ENCODE measurements around the gene OR51M1. TPM values are rescaled to one million over a fixed set of nuclear protein-coding genes. Genes with fewer than 3 reads are reported as not detected.
"Not testable (repeated sequence)": the region's sequence is repeated elsewhere in the genome, so short reads cannot be mapped to it uniquely, and the experiment has no call there.

Gene OR51M1
- total RNA-seq, 1 donor from 2014 or later: not detected

- no peaks in the 10 kb centered on the region for H3K9me3 ChIP-seq (ENCODE audit: insufficient read depth, low read depth, low read length)
- no peak within 1 kb of the TSS for H3K4me3 ChIP-seq (ENCODE audit: insufficient read depth, low read depth, low read length)
- no peaks in the 10 kb centered on the region for H4K20me1 ChIP-seq (ENCODE audit: insufficient read depth, low read length)
- no peak for DNase-seq (ENCODE audit: low read depth)
- Mint-ChIP-seq H3K4me1 (ENCODE audit: low read depth, unreplicated experiment) (no peaks in the 10 kb centered on the region), H3K4me3 (ENCODE audit: unreplicated experiment) (no peak within 1 kb of the TSS), H3K27me3 (ENCODE audit: low read depth, unreplicated experiment) (peaks cover 8% of the 10 kb centered on the region), H3K27ac (ENCODE audit: unreplicated experiment) (no peak within 1 kb of the TSS), H3K9me3 (ENCODE audit: unreplicated experiment) (no peaks in the 10 kb centered on the region), H3K36me3 (ENCODE audit: low read depth, unreplicated experiment) (no peaks in the 10 kb centered on the region)
- H3K27ac ChIP-seq (ENCODE audit: low read depth, low read length): no peak within 1 kb of the TSS
- H3K4me2 ChIP-seq (ENCODE audit: low read length): no peak within 1 kb of the TSS
- FAIRE-seq: no peak
- H3K79me2 ChIP-seq (ENCODE audit: insufficient read depth, low read length): no peaks in the 10 kb centered on the region
- H3K27me3 ChIP-seq (ENCODE audit: insufficient read depth, low read length): no peaks in the 10 kb centered on the region
- no peak within 1 kb of the TSS for H2AFZ ChIP-seq (ENCODE audit: low read depth, low read length)
- no peak for TF ChIP-seq EZH2 (IDR thresholded peaks at IDR 0.05; ENCODE audit: insufficient read depth, low read length)
- no peak for TF ChIP-seq CTCF (IDR thresholded peaks at IDR 0.05; ENCODE audit: insufficient read depth, low read depth, low read length)
- H3K9ac ChIP-seq (ENCODE audit: low read length): no peak within 1 kb of the TSS
- H3K4me1 ChIP-seq (ENCODE audit: insufficient read depth, low read length): no peaks in the 10 kb centered on the region
- H3K36me3 ChIP-seq (ENCODE audit: insufficient read depth, low read length): no peaks in the 10 kb centered on the region
Observed at GRCh38 chr11:5351208-5351607, 32.4 kb upstream of the OR51M1 start, which contains the start of gene OR51B6. OR51B6 (plus strand) TSS chr11:5351508; CDS start chr11:5351508, 0 bp downstream.

- H3K27ac ChIP-seq (ENCODE audit: low read depth, low read length); H2AFZ ChIP-seq (ENCODE audit: low read depth, low read length); H3K4me3 ChIP-seq (ENCODE audit: insufficient read depth, low read depth, low read length); H4K20me1 ChIP-seq (ENCODE audit: insufficient read depth, low read length); H3K4me1 ChIP-seq (ENCODE audit: insufficient read depth, low read length); H3K9me3 Mint-ChIP-seq (ENCODE audit: unreplicated experiment); H3K27me3 ChIP-seq (ENCODE audit: insufficient read depth, low read length); H3K27ac Mint-ChIP-seq (ENCODE audit: unreplicated experiment); H3K27me3 Mint-ChIP-seq (ENCODE audit: low read depth, unreplicated experiment); H3K9ac ChIP-seq (ENCODE audit: low read length); H3K79me2 ChIP-seq (ENCODE audit: insufficient read depth, low read length); DNase-seq (ENCODE audit: low read depth); H3K36me3 ChIP-seq (ENCODE audit: insufficient read depth, low read length); FAIRE-seq; H3K4me2 ChIP-seq (ENCODE audit: low read length); H3K4me1 Mint-ChIP-seq (ENCODE audit: low read depth, unreplicated experiment); H3K9me3 ChIP-seq (ENCODE audit: insufficient read depth, low read depth, low read length); H3K36me3 Mint-ChIP-seq (ENCODE audit: low read depth, unreplicated experiment); H3K4me3 Mint-ChIP-seq (ENCODE audit: unreplicated experiment): not testable (repeated sequence)
Observed at GRCh38 chr11:5356031-5356430, 27.6 kb upstream of the OR51M1 start.

DNA sequence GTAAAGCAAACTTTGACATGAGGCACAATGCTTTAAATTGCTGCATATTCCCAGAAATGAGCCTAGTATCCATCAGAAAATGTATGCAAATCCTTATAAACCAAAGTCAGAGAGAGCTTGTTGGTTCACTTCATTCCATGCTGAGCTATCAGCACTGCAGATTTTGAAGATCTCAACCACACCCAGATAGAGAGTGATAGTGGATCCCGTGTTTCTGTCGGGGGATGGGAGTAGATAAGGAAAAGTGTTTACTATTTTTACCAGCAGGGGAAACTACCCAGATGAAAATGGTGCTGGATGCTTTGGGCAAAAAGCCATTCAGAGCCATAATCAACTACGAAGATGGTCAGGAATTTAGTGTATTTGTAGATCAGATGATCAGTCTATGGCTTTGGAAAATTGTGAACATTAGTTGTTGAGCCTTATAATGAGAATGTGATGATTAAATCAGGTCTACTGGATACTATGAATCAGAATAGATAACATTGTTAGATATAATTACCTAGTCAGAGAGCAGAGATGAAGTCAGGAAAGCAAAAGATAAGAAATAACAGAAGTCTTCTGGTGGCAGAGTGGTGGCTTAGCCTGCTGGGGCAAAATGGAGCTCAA, 21.5 kb upstream of the OR51M1 start:
- H3K9me3 ChIP-seq (ENCODE audit: insufficient read depth, low read depth, low read length): no peaks in the 10 kb centered on the region
- peaks cover under 1% of the 10 kb centered on the region for H3K27me3 Mint-ChIP-seq (ENCODE audit: low read depth, unreplicated experiment)
- no peak overlapping the region for H3K4me2 ChIP-seq (ENCODE audit: low read length)
- no peaks in the 10 kb centered on the region for H3K27me3 ChIP-seq (ENCODE audit: insufficient read depth, low read length)
- no peak overlapping the region for H3K9ac ChIP-seq (ENCODE audit: low read length)
- H3K9me3 Mint-ChIP-seq (ENCODE audit: unreplicated experiment): peaks cover 6% of the 10 kb centered on the region
- no peak overlapping the region for H2AFZ ChIP-seq (ENCODE audit: low read depth, low read length)
- H3K4me3 ChIP-seq (ENCODE audit: insufficient read depth, low read depth, low read length): no peak overlapping the region
- peaks cover 42% of the 10 kb centered on the region for H3K4me1 ChIP-seq (ENCODE audit: insufficient read depth, low read length)
- FAIRE-seq: peak; percentile 20
- DNase-seq (ENCODE audit: low read depth): peak; percentile 59
- H3K36me3 ChIP-seq (ENCODE audit: insufficient read depth, low read length): no peaks in the 10 kb centered on the region
- H4K20me1 ChIP-seq (ENCODE audit: insufficient read depth, low read length): no peaks in the 10 kb centered on the region
- H3K4me1 Mint-ChIP-seq (ENCODE audit: low read depth, unreplicated experiment): peaks cover 39% of the 10 kb centered on the region
- H3K79me2 ChIP-seq (ENCODE audit: insufficient read depth, low read length): no peaks in the 10 kb centered on the region
- no peaks in the 10 kb centered on the region for H3K36me3 Mint-ChIP-seq (ENCODE audit: low read depth, unreplicated experiment)
- H3K27ac ChIP-seq (ENCODE audit: low read depth, low read length): peak overlapping the region; percentile 94
- TF ChIP-seq EZH2 (IDR thresholded peaks at IDR 0.05; ENCODE audit: insufficient read depth, low read length) (no peak), CTCF (IDR thresholded peaks at IDR 0.05; ENCODE audit: insufficient read depth, low read depth, low read length) (no peak)
- H3K4me3 Mint-ChIP-seq (ENCODE audit: unreplicated experiment): no peak overlapping the region
- no peak overlapping the region for H3K27ac Mint-ChIP-seq (ENCODE audit: unreplicated experiment)

All from astrocyte (in vitro differentiated cells and primary cell).